K562 (cell line): ENCODE measurements around the gene TIFAB. TPM values are rescaled to one million over a fixed set of nuclear protein-coding genes. Genes with fewer than 3 reads are reported as not detected.

ENCODE experiments used
- ATAC-seq: fragments of 200-7000 bp; cut with Tn5 transposase; 3 replicates; pipeline ENCODE4 v1.9.1; 2020; ENCODE audit warnings: moderate library complexity
- BruUV-seq: library from RNA; stranded (reverse); fragments of 400-500 nt; replicated peaks from 2 replicates; lab custom pipeline; 2021; lab: Mats Ljungman, UMichigan
- CTCF ChIA-PET: fragments of 300-600 bp; formaldehyde crosslinking; extraction: SDS; loops from one replicate; lab custom pipeline; 2021; ENCODE audit warnings: low intra/inter-chr PET ratio; lab: Yijun Ruan, JAX
- POLR2A ChIA-PET: fragments of 300-600, 350-650 bp; sonication (Branson Sonifier 250); formaldehyde crosslinking; extraction: SDS; loops from one replicate; lab custom pipeline; 2021; ENCODE audit warnings: antibody characterized with exemption, inconsistent platforms; lab: Yijun Ruan, JAX
- DNase-seq, 4 experiments: peaks; one replicate each; pipeline versions ENCODE4 v3.0.0 to v3.0.0-alpha.2; 2011 to 2018; ENCODE audit warnings: low spot score in 3 of 4, mixed read lengths in 3 of 4; ENCODE audit errors: extremely low read depth in 1 of 4
- FAIRE-seq: peaks from 2 replicates; lab custom pipeline; 2011; peaks lifted over from hg19 to GRCh38; lab: Jason Lieb, UNC
- H2AFZ ChIP-seq: 2 replicates; pipeline ENCODE4 v1.6.0; 2011; ENCODE audit warnings: low read depth, low read length, control low read depth, inconsistent platforms
- H3K27ac ChIP-seq: fragments of 200-600 bp; 3 replicates; pipeline ENCODE4 v1.8.0; 2011; ENCODE audit warnings: low read depth, mild to moderate bottlenecking, control low read depth, inconsistent platforms, low read length, moderate library complexity, mixed read lengths; ENCODE audit errors: extremely low read depth
- H3K27me3 ChIP-seq, 2 experiments: fragments of 300-600 bp in 1 of 2; 2 replicates in 1 of 2; 3 replicates in 1 of 2; pipeline versions ENCODE4 v1.6.0 to v1.8.0; 2011; ENCODE audit warnings: inconsistent platforms in 2 of 2, low read length in 2 of 2, mild to moderate bottlenecking in 1 of 2, mixed read lengths in 1 of 2, moderate library complexity in 1 of 2; ENCODE audit not compliant: control insufficient read depth in 2 of 2, insufficient read depth in 2 of 2
- H3K36me3 ChIP-seq: fragments of 300-600 bp; 3 replicates; pipeline ENCODE4 v1.8.0; 2011; ENCODE audit warnings: mild to moderate bottlenecking, low read length, inconsistent platforms; ENCODE audit not compliant: control insufficient read depth, insufficient read depth
- H3K4me1 ChIP-seq, 2 experiments: fragments of 200-600 bp in 1 of 2; replicated peaks in 1 of 2; 2 replicates in 1 of 2; 3 replicates in 1 of 2; pipeline versions ENCODE4 v1.5.1 to v1.8.0; 2011; ENCODE audit warnings: inconsistent platforms in 2 of 2, low read length in 2 of 2, mild to moderate bottlenecking in 1 of 2, mixed read lengths in 1 of 2, moderate library complexity in 1 of 2; ENCODE audit not compliant: control insufficient read depth in 2 of 2, insufficient read depth in 2 of 2
- H3K4me2 ChIP-seq: 2 replicates; pipeline ENCODE4 v1.6.1; 2011; ENCODE audit warnings: low read length, control low read depth, inconsistent platforms, mixed read lengths; ENCODE audit not compliant: insufficient read depth
- H3K4me3 ChIP-seq: fragments of 200-600 bp; sonication (generic), shearing (Covaris generic); 2 replicates; pipeline ENCODE4 v1.5.1; 2016; ENCODE audit warnings: control low read depth, inconsistent platforms
- H3K79me2 ChIP-seq: fragments of 200-600 bp; 3 replicates; pipeline ENCODE4 v1.8.0; 2011; ENCODE audit warnings: low read length, inconsistent platforms; ENCODE audit not compliant: control insufficient read depth, insufficient read depth
- H3K9ac ChIP-seq, 2 experiments: 2 replicates each; pipeline versions ENCODE4 v1.6.0 to v1.6.1; 2011; ENCODE audit warnings: low read depth in 2 of 2, low read length in 2 of 2, control low read depth in 1 of 2, inconsistent platforms in 1 of 2, mild to moderate bottlenecking in 1 of 2, mixed read lengths in 1 of 2; ENCODE audit not compliant: insufficient read depth in 1 of 2
- H3K9me1 ChIP-seq: one replicate; pipeline ENCODE4 v1.6.0; 2011; ENCODE audit warnings: inconsistent platforms, mild to moderate bottlenecking, low read length, moderate library complexity; ENCODE audit not compliant: control insufficient read depth, insufficient read depth
- H3K9me3 ChIP-seq: replicated peaks from 2 replicates; pipeline ENCODE4 v1.5.1; 2011; ENCODE audit warnings: low read depth, low read length, inconsistent platforms; ENCODE audit not compliant: control insufficient read depth, insufficient read depth
- H4K20me1 ChIP-seq: replicated peaks from 2 replicates; pipeline ENCODE4 v1.6.1; 2011; ENCODE audit warnings: low read length, inconsistent platforms, mixed read lengths; ENCODE audit not compliant: control insufficient read depth, insufficient read depth
- MAFF ChIP-seq: IDR thresholded peaks from 2 replicates; pipeline ENCODE4 v1.6.1; 2012; ENCODE audit warnings: low read length, improper control_type of control experiment
- OTX1 ChIP-seq: fragments of 450-650 bp; formaldehyde crosslinking; IDR thresholded peaks from 2 replicates; pipeline ENCODE4 v1.4.0; 2022; ENCODE audit warnings: mild to moderate bottlenecking
- PHF20 ChIP-seq: fragments of 450-650 bp; IDR thresholded peaks from 2 replicates; pipeline ENCODE4 v1.6.1; 2018; ENCODE audit not compliant: partially characterized antibody
- RB1 ChIP-seq: fragments of 450-650 bp; IDR thresholded peaks from 2 replicates; pipeline ENCODE4 v1.6.1; 2017; ENCODE audit warnings: low read depth, mild to moderate bottlenecking
- RBBP5 ChIP-seq: fragments of 200-600 bp; sonication (generic); IDR thresholded peaks from 2 replicates; pipeline ENCODE4 v1.6.1; 2012; ENCODE audit warnings: borderline replicate concordance, mild to moderate bottlenecking, low read length, control low read depth, inconsistent platforms; ENCODE audit not compliant: insufficient read depth, poor library complexity, severe bottlenecking
- RBM17 ChIP-seq: fragments of 200-400 bp; formaldehyde crosslinking; IDR thresholded peaks from 2 replicates; pipeline ENCODE4 v1.6.1; 2017; ENCODE audit warnings: low read depth, mild to moderate bottlenecking, low read length, borderline replicate concordance
- SMARCB1 ChIP-seq: IDR thresholded peaks from 2 replicates; pipeline ENCODE4 v1.6.1; 2011; ENCODE audit warnings: improper control_type of control experiment, low read depth; ENCODE audit not compliant: insufficient read length
- YBX1 ChIP-seq: fragments of 450-650 bp; IDR thresholded peaks from 2 replicates; pipeline ENCODE4 v1.7.1; 2016; ENCODE audit warnings: mild to moderate bottlenecking
- ZBTB33 ChIP-seq: sonication (generic); formaldehyde crosslinking; IDR thresholded peaks from 2 replicates; pipeline ENCODE4 v1.8.1; 2023; ENCODE audit warnings: mild to moderate bottlenecking, missing genetic modification reagents
- WGBS: fragments of 100-300 bp; shearing (Covaris generic); methylation state at CpG from one replicate; pipeline ENCODE4 v1.1.6; 2016; ENCODE audit warnings: low coverage, mixed read lengths; ENCODE audit not compliant: insufficient coverage; ENCODE audit errors: missing lambda C conversion rate; 5-methylcytosine and 5-hydroxymethylcytosine counted together
- in situ Hi-C: fragments of 300-500 bp; cut with MboI; formaldehyde crosslinking; loops from 4 replicates; pipeline ENCODE4 v1.15.0; 2018; ENCODE audit warnings: inconsistent platforms, mixed read lengths
- intact Hi-C: fragments of 100-400 bp; cut with micrococcal nuclease; formaldehyde crosslinking; loops from 2 replicates; pipeline ENCODE4 v1.14.2; 2022
- polyA plus RNA-seq, 8 experiments: library from polyadenylated mRNA; depleted of rRNA in 4 of 8; stranded (reverse) in 5 of 8; unstranded in 3 of 8; fragments of >200 nt; fragmentation: Nextera tagmentation in 2 of 8; fragmentation: Illumina TruSeq in 1 of 8; extraction: Ambion mirVana in 2 of 8; extraction: Trizol in 1 of 8; gene quantifications; 2 replicates each; pipeline versions ENCODE4 v1.2.1 to v1.2.3, GENCODE V29; 2011 to 2014; ENCODE audit warnings: inconsistent platforms in 1 of 8, missing spikeins in 1 of 8
- total RNA-seq, 7 experiments: library from RNA; depleted of rRNA in 6 of 7; stranded (reverse); fragments of >200 nt in 6 of 7; fragmentation: Illumina TruSeq in 2 of 7; extraction: Trizol in 2 of 7; gene quantifications; 2 replicates each; pipeline versions ENCODE4 v1.2.1 to v1.2.3, GENCODE V29; 2011 to 2021; ENCODE audit warnings: low replicate concordance in 1 of 7

TIFAB gene
- total and polyA plus RNA-seq, 9 of the 15 experiments (the other 6 are each of a cell fraction or from before 2014, with no cell fraction given): not detected

- FAIRE-seq (no peak), ATAC-seq (no peak), DNase-seq (no peak)
- H3K79me2 ChIP-seq: no peaks in the 10 kb centered on the region
- H3K9me3 ChIP-seq: no peaks in the 10 kb centered on the region
- WGBS: 48% methylated on average over 7 of the region's 8 CpGs
- no TSS peak for BruUV-seq
- TF ChIP-seq RB1: no peak
- TF ChIP-seq SMARCB1: no peak
- TF ChIP-seq YBX1: no peak
- TF ChIP-seq RBBP5: no peak
- no peak for TF ChIP-seq MAFF
- no peak for TF ChIP-seq OTX1 (CRISPR knock-in tag)
- no peak for TF ChIP-seq RBM17
- no peak for TF ChIP-seq PHF20
- TF ChIP-seq ZBTB33 (CRISPR knock-in tag): no peak
- no peak overlapping the region for H3K4me2 ChIP-seq
- no peak overlapping the region for H3K27ac ChIP-seq
- no peak overlapping the region for H2AFZ ChIP-seq
- no peaks in the 10 kb centered on the region; the same call in 1 of the 2 replicates for H4K20me1 ChIP-seq
- H3K9me1 ChIP-seq: no peaks in the 10 kb centered on the region
- H3K9ac ChIP-seq: no peak overlapping the region
- ChIA-PET POLR2A (interaction anchor here (0.6 kb wide), 1 partner anchor 86 kb away, joined by 3 read pairs; no protein-coding TSS in a partner anchor), CTCF (no interaction called here)
- peaks cover 12 to 20% of the 10 kb centered on the region in 2 experiments; a peak in 4 of 5 replicates for H3K4me1 ChIP-seq
- intact Hi-C loops: no loop called here
- H3K27me3 ChIP-seq: no peaks in the 10 kb centered on the region
- no peaks in the 10 kb centered on the region for H3K36me3 ChIP-seq
- no peak overlapping the region for H3K4me3 ChIP-seq
- in situ Hi-C loops: no loop called here
Observed at GRCh38 chr5:135442431-135443160, 9.6 kb downstream of the TIFAB start.
